ENCODE results near the gene ANGPTL1. TPM values are rescaled to one million over a fixed set of nuclear protein-coding genes. Genes with fewer than 3 reads are reported as not detected.

The ANGPTL1 gene
- 100 to 1,000 TPM in 2 of 10 donors, 10 to 100 TPM in 8; 65.6 to 113 (median 90.8) TPM for polyA plus RNA-seq (ENCODE audit: insufficient read length in 10 of 10)
- long read RNA-seq, donor 1, transcript ANGPTL1-202 (5 exons, 2,289 nt) = major isoform, 11 of 51 reads
- long read RNA-seq, donor 1, partial matches to known transcripts = 36 of 51 reads
- long read RNA-seq, donor 1, other reads (novel, unspliced or antisense) = 0 of 51 reads
- long read RNA-seq, donor 2, transcript ANGPTL1-202 (5 exons, 2,289 nt) = major isoform, 11 of 42 reads
- long read RNA-seq, donor 2, partial matches to known transcripts = 29 of 42 reads
- long read RNA-seq, donor 2, other reads (novel, unspliced or antisense) = 0 of 42 reads
- long read RNA-seq, donor 3 = 0 reads
- long read RNA-seq, donor 4, transcript ANGPTL1-202 (5 exons, 2,289 nt) = major isoform, 15 of 43 reads
- long read RNA-seq, donor 4, transcript ANGPTL1-201 (6 exons, 3,348 nt) = minor isoform, 6 of 43 reads
- long read RNA-seq, donor 4, partial matches to known transcripts = 22 of 43 reads
- long read RNA-seq, donor 4, other reads (novel, unspliced or antisense) = 0 of 43 reads
- long read RNA-seq, donor 5, transcript ANGPTL1-202 (5 exons, 2,289 nt) = major isoform, 23 of 69 reads
- long read RNA-seq, donor 5, transcript ANGPTL1-201 (6 exons, 3,348 nt) = minor isoform, 6 of 69 reads
- long read RNA-seq, donor 5, partial matches to known transcripts = 38 of 69 reads
- long read RNA-seq, donor 5, other reads (novel, unspliced or antisense) = 0 of 69 reads
- long read RNA-seq, donor 6, transcript ANGPTL1-202 (5 exons, 2,289 nt) = major isoform, 13 of 52 reads
- long read RNA-seq, donor 6, transcript ANGPTL1-201 (6 exons, 3,348 nt) = minor isoform, 6 of 52 reads
- long read RNA-seq, donor 6, partial matches to known transcripts = 31 of 52 reads
- long read RNA-seq, donor 6, other reads (novel, unspliced or antisense) = 0 of 52 reads
- long read RNA-seq, donor 7, transcript ANGPTL1-201 (6 exons, 3,348 nt) = minor isoform, 6 of 18 reads
- long read RNA-seq, donor 7, transcript ANGPTL1-202 (5 exons, 2,289 nt) = major isoform, 11 of 18 reads
- long read RNA-seq, donor 7, partial matches to known transcripts = 0 of 18 reads
- long read RNA-seq, donor 7, other reads (novel, unspliced or antisense) = 0 of 18 reads
- long read RNA-seq, donor 8, transcript ANGPTL1-201 (6 exons, 3,348 nt) = major isoform, 5 of 30 reads
- long read RNA-seq, donor 8, transcript ANGPTL1-202 (5 exons, 2,289 nt) = major isoform, 5 of 30 reads
- long read RNA-seq, donor 8, partial matches to known transcripts = 20 of 30 reads
- long read RNA-seq, donor 8, other reads (novel, unspliced or antisense) = 0 of 30 reads
- long read RNA-seq, donor 9, partial matches to known transcripts = 0 of 1 reads
- long read RNA-seq, donor 9, other reads (novel, unspliced or antisense) = 0 of 1 reads

- DNase-seq = peak; percentile 58 to 92 (median 87)
These were observed at the start of gene ANGPTL1 for GRCh38 chr1:178870944-178871343. ANGPTL1 (minus strand) TSS chr1:178871077; CDS start chr1:178865776, 5,301 bp downstream.

GRCh38 chr1:178919581-178919980, 48.7 kb upstream of the ANGPTL1 start:
- no peak for DNase-seq

GRCh38 chr1:178918955-178919354, 48.1 kb upstream of the ANGPTL1 start:
- no peak for DNase-seq

- no peak for DNase-seq
These were observed 47.4 kb upstream of the ANGPTL1 start for GRCh38 chr1:178918308-178918707.

- DNase-seq = no peak
These were observed 45.7 kb upstream of the ANGPTL1 start for GRCh38 chr1:178916448-178917174.

GRCh38 chr1:178912597-178912996, 41.7 kb upstream of the ANGPTL1 start:
- no peak for DNase-seq

- DNase-seq = no peak
These were observed 39.1 kb upstream of the ANGPTL1 start for GRCh38 chr1:178910023-178910422.

GRCh38 chr1:178908358-178908757, 37.5 kb upstream of the ANGPTL1 start:
- peak in 1 of 3 donors; percentile 11 for DNase-seq

- DNase-seq = no peak
These were observed 30.7 kb upstream of the ANGPTL1 start for GRCh38 chr1:178901482-178902125.

GRCh38 chr1:178899402-178899801, 28.5 kb upstream of the ANGPTL1 start:
- no peak for DNase-seq

- DNase-seq = no peak
These were observed 27.5 kb upstream of the ANGPTL1 start for GRCh38 chr1:178898401-178898800.

GRCh38 chr1:178895928-178896327, 25.1 kb upstream of the ANGPTL1 start:
- DNase-seq = no peak

GRCh38 chr1:178886551-178886950, 15.7 kb upstream of the ANGPTL1 start:
- no peak for DNase-seq

GRCh38 chr1:178885869-178886268, 15.0 kb upstream of the ANGPTL1 start:
- no peak for DNase-seq

GRCh38 chr1:178881950-178882349, 11.1 kb upstream of the ANGPTL1 start:
- DNase-seq = no peak

- DNase-seq = no peak
These were observed 7.0 kb upstream of the ANGPTL1 start for GRCh38 chr1:178877896-178878295.

- no peak for DNase-seq
These were observed 5.1 kb upstream of the ANGPTL1 start for GRCh38 chr1:178875936-178876335.

- DNase-seq = no peak
These were observed 4.1 kb upstream of the ANGPTL1 start for GRCh38 chr1:178874966-178875365.

GRCh38 chr1:178871551-178872320, 859 bp upstream of the ANGPTL1 start:
- DNase-seq = peak in 1 of 3 donors; percentile 28

Data from muscle of back (tissue), 13 donors.